ENCODE data around the gene C1RL.
"Not testable (repeated sequence)": the region's sequence is repeated elsewhere in the genome, so short reads cannot be mapped to it uniquely, and the experiment has no call there.

Gene C1RL

DNA sequence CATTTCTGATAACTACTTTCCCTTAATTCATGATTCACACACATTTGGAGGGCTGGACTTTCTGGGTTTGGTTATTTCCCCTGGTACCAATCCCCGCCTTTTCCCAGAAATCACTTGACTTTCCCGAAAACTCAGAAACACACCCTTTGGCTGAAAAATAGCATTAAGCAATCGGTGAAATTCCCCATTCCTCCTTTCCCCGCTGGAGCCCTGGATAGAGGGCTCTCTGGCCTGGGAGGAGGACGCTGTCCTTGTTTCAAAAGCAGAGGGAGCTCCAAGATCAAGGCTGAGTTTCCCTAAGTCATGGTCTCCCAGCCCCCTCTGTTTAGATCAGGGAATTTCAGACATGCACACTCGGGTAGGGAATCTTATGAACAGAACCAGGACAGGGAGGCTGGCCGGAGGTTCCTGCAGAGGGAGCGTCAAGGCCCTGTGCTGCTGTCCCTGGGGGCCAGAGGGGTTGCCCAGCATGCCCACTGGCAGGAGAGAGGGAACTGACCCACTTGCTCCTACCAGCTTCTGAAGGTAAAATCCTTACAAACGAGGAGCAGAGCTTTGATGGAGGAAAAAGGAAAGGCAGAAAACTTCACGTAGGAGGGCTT, 48.6 kb downstream of the C1RL start, which contains the start of gene C1S:
Gene C1S (plus strand): TSS at position 366 of the 602 bp plus-strand sequence. CDS start 1,195 bp downstream, outside the sequence.
- DNase-seq = peak; percentile 79

DNA sequence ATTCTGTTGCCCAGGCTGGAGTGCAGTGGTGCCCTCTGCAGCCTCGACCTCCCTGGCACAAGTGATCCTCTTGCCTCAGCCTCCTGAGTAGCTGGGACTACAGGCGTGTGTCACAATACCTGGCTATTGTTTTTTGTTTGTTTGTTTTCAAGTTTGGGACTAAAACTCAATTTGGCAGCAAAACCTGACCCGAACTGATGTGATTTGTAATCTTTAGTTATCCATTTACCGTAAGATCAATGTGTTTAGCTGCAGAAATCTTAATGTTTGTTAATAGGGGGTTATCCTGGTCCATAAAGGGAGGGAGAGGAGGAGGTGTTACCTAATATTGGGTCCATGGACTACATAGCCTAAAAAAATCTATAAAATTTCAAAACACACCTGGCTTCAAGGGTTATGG, 49.2 kb downstream of the C1RL start:
- no peak for DNase-seq

DNA sequence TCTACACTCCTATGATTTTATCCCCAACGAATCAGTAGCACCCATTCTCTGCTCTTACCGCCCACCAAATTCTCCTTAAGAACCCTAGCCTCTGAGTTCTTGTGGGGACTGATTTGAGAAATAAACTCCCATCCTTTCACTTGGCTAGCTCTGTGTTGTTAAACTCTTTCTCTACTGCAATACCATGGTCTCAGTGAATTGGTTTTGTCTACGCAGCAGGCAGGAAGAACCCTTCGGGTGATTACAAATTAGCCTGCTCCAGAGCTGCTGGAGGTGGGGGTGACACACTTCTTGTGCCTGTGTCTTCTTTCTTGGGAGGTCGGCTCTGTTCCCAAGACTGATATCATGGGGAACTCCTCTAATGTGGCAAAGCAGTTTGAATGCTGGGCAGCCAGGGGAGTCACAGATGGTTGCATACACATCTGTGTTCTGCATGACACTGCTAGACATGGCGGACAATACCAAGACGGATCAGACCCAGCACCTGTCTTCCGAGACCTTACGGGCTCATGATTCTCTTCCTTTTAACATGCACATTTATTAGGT, 50.1 kb downstream of the C1RL start:
- DNase-seq = no peak

- no peak for DNase-seq
These were observed 50.7 kb downstream of the C1RL start for GRCh38 chr12:7058163-7058845.

- not testable (repeated sequence) for DNase-seq
These were observed 53.3 kb downstream of the C1RL start for GRCh38 chr12:7055736-7056135.

- no peak for DNase-seq
These were observed 54.1 kb downstream of the C1RL start for GRCh38 chr12:7054925-7055324.

GRCh38 chr12:7049973-7050372, 59.0 kb downstream of the C1RL start:
- DNase-seq = not testable (repeated sequence)

- DNase-seq = not testable (repeated sequence)
These were observed 59.5 kb downstream of the C1RL start for GRCh38 chr12:7049445-7049951.

- no peak for DNase-seq
These were observed 61.7 kb downstream of the C1RL start for GRCh38 chr12:7047306-7047705.

GRCh38 chr12:7046383-7047105, 62.5 kb downstream of the C1RL start:
- DNase-seq = no peak

DNA sequence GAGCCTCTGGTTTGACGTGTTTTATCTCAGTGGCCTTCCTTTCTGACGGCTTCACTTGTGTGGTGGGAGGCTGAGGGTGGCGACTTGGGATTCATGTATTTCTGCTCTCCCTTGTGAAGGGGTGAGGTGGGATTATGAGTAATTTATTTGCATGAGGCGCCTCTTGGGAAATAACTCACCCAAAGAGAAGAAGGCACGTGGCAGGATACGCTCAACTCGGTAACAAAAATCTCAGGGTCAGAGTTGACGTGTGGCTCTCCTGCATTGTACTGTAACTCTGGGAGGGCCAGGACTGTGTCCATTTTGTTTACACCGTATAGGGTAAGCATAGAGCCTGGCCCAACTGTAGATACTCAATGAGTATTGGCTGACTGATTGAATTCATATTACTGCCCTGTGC, 63.1 kb downstream of the C1RL start:
- no peak for DNase-seq

Data from right forelimb (tissue), 1 donor.